Measurements from ENCODE around the gene ANKRD63. TPM values are rescaled to one million over a fixed set of nuclear protein-coding genes. Genes with fewer than 3 reads are reported as not detected.

ANKRD63 gene
- total RNA-seq, 2 donors from 2014 or later = not detected

DNA sequence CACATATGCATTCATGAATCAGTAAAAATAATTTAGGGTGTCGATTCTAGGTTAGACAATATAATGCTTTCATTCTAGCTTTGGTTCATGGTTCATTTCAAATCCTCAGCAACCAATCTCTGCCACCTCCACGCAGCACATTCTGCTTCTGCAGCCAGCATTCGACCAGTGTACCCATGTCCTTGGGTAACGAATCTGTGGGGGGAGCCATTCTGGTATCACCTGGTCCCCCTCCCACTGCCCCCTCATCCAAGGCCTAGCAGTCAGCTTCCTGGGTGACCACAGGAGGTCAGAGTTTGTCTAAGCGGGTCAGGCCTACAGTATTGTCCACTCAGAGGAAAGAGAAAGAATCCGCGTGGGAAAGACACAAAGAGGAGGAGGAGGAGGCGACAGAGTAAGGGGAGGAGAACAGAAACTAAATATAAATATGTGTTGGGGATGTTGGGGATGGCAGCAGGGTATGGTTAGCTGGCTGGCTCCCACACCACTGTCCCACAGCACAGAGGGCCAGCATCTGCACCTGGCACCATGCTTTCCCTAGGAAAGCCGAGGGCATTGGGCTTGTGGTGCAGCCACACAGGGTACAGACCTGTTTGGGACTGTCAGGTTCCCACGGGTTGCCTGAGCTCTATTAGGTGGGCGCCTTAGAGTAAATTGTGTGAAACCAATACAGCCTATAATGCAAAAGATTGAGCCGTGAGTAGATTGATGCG lies 31.9 kb downstream of the ANKRD63 start:
- Histone ChIP-seq H3K27me3 (no peaks in the 10 kb centered on the region), H3K36me3 (replicated peaks in 1 of 2; ENCODE audit: insufficient read depth in 1 of 2, low read depth in 2 of 2) (no peaks in the 10 kb centered on the region), H3K4me1 (peaks cover 26% of the 10 kb centered on the region), H3K4me3 (no peak overlapping the region), H3K9me3 (no peaks in the 10 kb centered on the region), H3K27ac (no peak overlapping the region)
- ATAC-seq = no peak
- intact Hi-C loops (cut with DNase I) = no loop called here
- DNase-seq = no peak
- TF ChIP-seq, protein P1, sequence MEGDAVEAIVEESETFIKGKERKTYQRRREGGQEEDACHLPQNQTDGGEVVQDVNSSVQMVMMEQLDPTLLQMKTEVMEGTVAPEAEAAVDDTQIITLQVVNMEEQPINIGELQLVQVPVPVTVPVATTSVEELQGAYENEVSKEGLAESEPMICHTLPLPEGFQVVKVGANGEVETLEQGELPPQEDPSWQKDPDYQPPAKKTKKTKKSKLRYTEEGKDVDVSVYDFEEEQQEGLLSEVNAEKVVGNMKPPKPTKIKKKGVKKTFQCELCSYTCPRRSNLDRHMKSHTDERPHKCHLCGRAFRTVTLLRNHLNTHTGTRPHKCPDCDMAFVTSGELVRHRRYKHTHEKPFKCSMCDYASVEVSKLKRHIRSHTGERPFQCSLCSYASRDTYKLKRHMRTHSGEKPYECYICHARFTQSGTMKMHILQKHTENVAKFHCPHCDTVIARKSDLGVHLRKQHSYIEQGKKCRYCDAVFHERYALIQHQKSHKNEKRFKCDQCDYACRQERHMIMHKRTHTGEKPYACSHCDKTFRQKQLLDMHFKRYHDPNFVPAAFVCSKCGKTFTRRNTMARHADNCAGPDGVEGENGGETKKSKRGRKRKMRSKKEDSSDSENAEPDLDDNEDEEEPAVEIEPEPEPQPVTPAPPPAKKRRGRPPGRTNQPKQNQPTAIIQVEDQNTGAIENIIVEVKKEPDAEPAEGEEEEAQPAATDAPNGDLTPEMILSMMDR (IDR thresholded peaks at IDR 0.05) = no peak
- no peak for TF ChIP-seq POLR2A (IDR thresholded peaks at IDR 0.05)
- WGBS, 2 donors = 77 to 86% methylated on average over 13 of the region's 13 CpGs

DNA sequence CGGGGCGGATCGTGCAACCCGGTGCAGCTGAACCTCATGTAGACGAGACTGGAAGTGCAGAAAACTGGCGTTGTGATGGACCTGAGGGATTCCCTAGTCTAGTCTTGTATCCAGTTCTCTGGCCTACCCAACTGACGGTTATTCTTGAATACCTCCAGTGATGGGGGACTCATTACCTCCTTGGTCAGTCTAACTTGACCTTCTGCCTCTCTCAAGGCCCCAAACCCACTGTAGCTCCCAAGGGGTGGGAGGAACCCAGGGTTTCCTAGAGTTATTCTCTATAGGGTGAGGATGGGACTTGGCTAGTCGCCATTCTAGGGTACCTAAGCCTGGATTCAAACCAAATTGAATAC lies 32.6 kb downstream of the ANKRD63 start:
- intact Hi-C loops (cut with DNase I) = no loop called here
- TF ChIP-seq, protein P1 (IDR thresholded peaks at IDR 0.05) = no peak
- TF ChIP-seq POLR2A (IDR thresholded peaks at IDR 0.05) = no peak
- Histone ChIP-seq H3K4me1 (peaks cover 32% of the 10 kb centered on the region), H3K27me3 (no peaks in the 10 kb centered on the region), H3K4me3 (no peak overlapping the region), H3K36me3 (replicated peaks in 1 of 2; ENCODE audit: insufficient read depth in 1 of 2, low read depth in 2 of 2) (no peaks in the 10 kb centered on the region), H3K9me3 (no peaks in the 10 kb centered on the region), H3K27ac (no peak overlapping the region)
- 90 to 91% methylated on average over 8 of the region's 8 CpGs for WGBS, 2 donors
- no peak for ATAC-seq
- no peak for DNase-seq

DNA sequence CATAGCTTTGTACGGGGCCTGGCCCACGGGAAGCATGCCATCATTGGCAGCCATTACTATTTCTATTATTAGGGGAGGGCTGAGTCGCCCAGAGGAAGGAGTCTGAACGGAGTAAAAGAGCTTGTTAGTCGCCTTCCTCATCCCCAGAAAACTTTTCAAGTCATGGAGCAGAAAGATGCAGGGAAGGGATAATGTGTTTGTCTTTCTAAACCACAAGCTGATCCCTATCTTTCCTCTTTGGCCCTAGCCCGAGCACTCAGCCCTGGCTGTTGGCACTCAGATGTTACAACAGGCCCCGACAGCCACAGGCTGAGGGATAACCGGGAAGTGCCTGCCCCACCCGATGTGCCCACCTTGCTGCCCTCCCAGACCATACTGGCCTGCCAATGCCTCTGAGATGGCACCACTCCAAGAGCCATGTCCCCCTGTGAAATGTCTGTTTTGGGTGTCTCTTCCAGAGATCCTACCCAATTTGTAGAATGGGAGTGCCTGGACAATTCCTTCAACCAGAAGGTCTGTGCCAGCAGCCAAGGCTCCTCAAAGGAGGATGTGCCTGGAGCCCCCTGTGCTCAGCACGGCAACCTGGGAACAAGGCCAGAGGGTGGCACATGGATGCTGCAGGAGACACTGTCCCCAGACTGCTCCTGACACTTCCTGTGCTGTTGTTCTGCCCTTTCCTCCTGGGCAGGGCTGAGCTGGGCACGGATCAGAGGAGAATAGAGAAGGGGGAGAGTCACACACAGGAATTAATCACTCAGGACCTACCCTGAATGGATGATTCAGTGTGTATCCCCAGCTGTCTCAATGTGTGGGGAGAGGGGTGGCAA lies 33.2 kb downstream of the ANKRD63 start:
- Histone ChIP-seq H3K9me3 (no peaks in the 10 kb centered on the region), H3K27ac (no peak overlapping the region), H3K36me3 (replicated peaks in 1 of 2; ENCODE audit: insufficient read depth in 1 of 2, low read depth in 2 of 2) (no peaks in the 10 kb centered on the region), H3K27me3 (no peaks in the 10 kb centered on the region), H3K4me1 (peaks cover 35% of the 10 kb centered on the region), H3K4me3 (no peak overlapping the region)
- intact Hi-C loops (cut with DNase I) = no loop called here
- WGBS, 2 donors = 65 to 68% methylated on average over 7 to 11 of the region's 11 CpGs
- no peak for ATAC-seq
- no peak for TF ChIP-seq POLR2A (IDR thresholded peaks at IDR 0.05)
- TF ChIP-seq, protein P1 (IDR thresholded peaks at IDR 0.05) = no peak
- no peak for DNase-seq

DNA sequence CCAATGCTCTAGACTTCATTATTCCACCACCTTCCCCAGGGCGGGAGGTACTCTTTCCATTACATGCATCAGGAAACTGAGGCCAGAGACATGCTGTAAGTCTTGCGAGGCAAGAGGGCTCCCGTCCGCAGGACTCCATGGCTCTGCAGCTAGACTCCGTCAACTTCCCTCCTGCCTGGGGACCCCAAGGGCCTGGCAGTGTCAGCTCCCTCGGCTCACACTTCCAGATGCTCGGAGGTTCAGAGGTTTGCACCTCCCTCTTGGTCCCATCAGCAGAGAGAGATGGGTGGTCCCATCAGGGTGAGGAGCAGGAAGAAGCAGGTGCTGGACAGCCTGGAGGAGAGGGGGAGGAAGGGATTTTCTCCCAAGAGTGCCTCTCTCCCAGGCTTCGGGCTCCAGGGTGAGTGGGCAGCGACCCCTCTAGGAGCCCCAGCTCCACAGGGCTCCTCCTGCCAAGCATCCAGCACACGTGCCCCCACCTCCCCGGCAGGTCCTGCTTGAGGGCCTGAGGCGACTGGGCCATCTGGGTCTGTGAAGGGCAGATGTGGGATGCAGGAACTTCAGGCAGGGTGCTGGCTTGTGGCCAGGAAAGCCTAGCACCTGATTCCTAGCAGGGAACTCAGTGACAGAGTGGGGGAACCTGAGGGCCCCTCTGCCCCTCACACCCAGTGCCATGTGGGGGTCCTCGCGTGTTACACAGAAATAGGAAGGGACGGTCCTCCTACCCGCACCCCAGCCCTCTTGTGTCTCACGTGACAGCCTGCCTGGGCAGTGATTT lies 34.7 kb downstream of the ANKRD63 start:
- DNase-seq (no peak), ATAC-seq (no peak)
- Histone ChIP-seq H3K4me1 (peaks cover 20% of the 10 kb centered on the region), H3K27me3 (no peaks in the 10 kb centered on the region), H3K4me3 (no peak overlapping the region), H3K27ac (no peak overlapping the region), H3K36me3 (replicated peaks in 1 of 2; ENCODE audit: insufficient read depth in 1 of 2, low read depth in 2 of 2) (no peaks in the 10 kb centered on the region), H3K9me3 (no peaks in the 10 kb centered on the region)
- intact Hi-C loops (cut with DNase I) = no loop called here
- no peak for TF ChIP-seq POLR2A (IDR thresholded peaks at IDR 0.05)
- TF ChIP-seq, protein P1 (IDR thresholded peaks at IDR 0.05) = no peak
- 88 to 92% methylated on average over 10 to 17 of the region's 17 CpGs for WGBS, 2 donors
